Esophagus squamous epithelium (tissue), 4 donors: Measurements from ENCODE around the gene PRRX1.

Source experiments
- POLR2A ChIP-seq, 4 donors: fragments of 450-650 bp; IDR thresholded peaks; one replicate each; pipeline ENCODE4 v1.6.1; 2017; ENCODE audit warnings: antibody characterized with exemption in 4 of 4, mild to moderate bottlenecking in 4 of 4, moderate library complexity in 3 of 4
- TF ChIP-seq, protein P1 (sequence below), 6 experiments: fragments of 450-650 bp in 4 of 6; fragments of 200-600 bp in 2 of 6; sonication (generic) in 2 of 6; IDR thresholded peaks; one replicate each; pipeline ENCODE4 v1.5.1; 2016 to 2019; ENCODE audit warnings: antibody characterized with exemption in 6 of 6, mild to moderate bottlenecking in 4 of 6, moderate library complexity in 4 of 6

DNA sequence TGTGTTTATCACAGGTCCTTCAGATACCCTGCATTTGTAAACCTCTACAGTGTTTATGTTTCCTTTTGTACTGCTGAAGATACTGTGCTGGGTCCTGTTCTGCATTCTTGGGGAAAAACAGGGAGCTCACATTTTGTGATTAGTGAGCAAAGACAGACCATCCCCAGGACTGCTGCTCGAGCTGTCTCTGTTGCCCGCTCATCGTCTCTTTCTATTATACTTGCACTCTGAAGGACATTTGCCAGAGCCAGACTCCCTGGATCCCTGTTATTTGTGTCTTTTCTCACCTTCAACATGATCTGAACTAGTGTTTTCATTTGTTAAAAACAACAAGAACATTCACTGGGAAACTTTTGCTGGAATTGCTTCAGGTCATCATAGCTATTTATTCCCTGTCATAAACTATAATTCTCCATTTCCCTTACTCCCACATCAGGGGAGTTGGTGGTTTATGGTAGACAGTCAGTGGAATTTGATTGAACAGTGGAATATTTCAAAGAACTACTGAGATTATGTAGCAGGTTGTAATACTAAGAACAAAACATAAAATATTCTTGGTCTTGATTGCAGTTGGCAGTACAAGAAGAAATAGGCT is 53.0 kb downstream of the PRRX1 start:
- TF ChIP-seq POLR2A (IDR thresholded peaks at IDR 0.05) = no peak
- TF ChIP-seq, protein P1, sequence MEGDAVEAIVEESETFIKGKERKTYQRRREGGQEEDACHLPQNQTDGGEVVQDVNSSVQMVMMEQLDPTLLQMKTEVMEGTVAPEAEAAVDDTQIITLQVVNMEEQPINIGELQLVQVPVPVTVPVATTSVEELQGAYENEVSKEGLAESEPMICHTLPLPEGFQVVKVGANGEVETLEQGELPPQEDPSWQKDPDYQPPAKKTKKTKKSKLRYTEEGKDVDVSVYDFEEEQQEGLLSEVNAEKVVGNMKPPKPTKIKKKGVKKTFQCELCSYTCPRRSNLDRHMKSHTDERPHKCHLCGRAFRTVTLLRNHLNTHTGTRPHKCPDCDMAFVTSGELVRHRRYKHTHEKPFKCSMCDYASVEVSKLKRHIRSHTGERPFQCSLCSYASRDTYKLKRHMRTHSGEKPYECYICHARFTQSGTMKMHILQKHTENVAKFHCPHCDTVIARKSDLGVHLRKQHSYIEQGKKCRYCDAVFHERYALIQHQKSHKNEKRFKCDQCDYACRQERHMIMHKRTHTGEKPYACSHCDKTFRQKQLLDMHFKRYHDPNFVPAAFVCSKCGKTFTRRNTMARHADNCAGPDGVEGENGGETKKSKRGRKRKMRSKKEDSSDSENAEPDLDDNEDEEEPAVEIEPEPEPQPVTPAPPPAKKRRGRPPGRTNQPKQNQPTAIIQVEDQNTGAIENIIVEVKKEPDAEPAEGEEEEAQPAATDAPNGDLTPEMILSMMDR (IDR thresholded peaks at IDR 0.05) = no peak
